Prostate gland (tissue), 2 donors: ENCODE data around the gene RALGPS2. TPM values are rescaled to one million over a fixed set of nuclear protein-coding genes. Genes with fewer than 3 reads are reported as not detected.

Source experiments
- DNase-seq: peaks from one replicate; pipeline ENCODE4 v3.0.0-alpha.2; 2019; ENCODE audit warnings: low spot score
- H3K27ac ChIP-seq, 2 donors: fragments of 200-600 bp; sonication (generic); 2 replicates each; pipeline ENCODE4 v1.5.1; 2017 to 2019
- H3K27me3 ChIP-seq: fragments of 200-600 bp; sonication (generic); replicated peaks from 2 replicates; pipeline ENCODE4 v1.5.1; 2019; ENCODE audit not compliant: insufficient read depth
- H3K36me3 ChIP-seq, 2 donors: fragments of 200-600 bp; sonication (generic); 1 replicate in 1 of 2; 2 replicates in 1 of 2; pipeline versions ENCODE4 v1.5.1 to v1.8.1; 2017 to 2019
- H3K4me1 ChIP-seq: fragments of 200-600 bp; sonication (generic); replicated peaks from 2 replicates; pipeline ENCODE4 v1.5.1; 2019
- H3K4me3 ChIP-seq, 2 donors: fragments of 200-600 bp; sonication (generic); 2 replicates each; pipeline ENCODE4 v1.5.1; 2017 to 2019
- H3K9me3 ChIP-seq: fragments of 200-600 bp; sonication (generic); 2 replicates; pipeline ENCODE4 v1.5.1; 2017
- CTCF ChIP-seq, 4 experiments: fragments of 200-600 bp in 2 of 4; fragments of 450-650 bp in 2 of 4; sonication (generic) in 2 of 4; IDR thresholded peaks; 1 replicate in 3 of 4; 2 replicates in 1 of 4; pipeline ENCODE4 v1.5.1; 2016 to 2019; ENCODE audit warnings: antibody characterized with exemption in 4 of 4, mild to moderate bottlenecking in 2 of 4, moderate library complexity in 2 of 4
- POLR2A ChIP-seq: fragments of 450-650 bp; IDR thresholded peaks from one replicate; pipeline ENCODE4 v1.6.1; 2016; ENCODE audit warnings: antibody characterized with exemption, mild to moderate bottlenecking
- POLR2AphosphoS5 ChIP-seq: sonication (generic); formaldehyde crosslinking; IDR thresholded peaks from one replicate; pipeline ENCODE4 v1.6.1; 2017; ENCODE audit warnings: antibody characterized with exemption
- WGBS: methylation state at CpG from one replicate; pipeline ENCODE4 v1.1.5; 2018; 5-methylcytosine and 5-hydroxymethylcytosine counted together
- intact Hi-C: fragments of 100-400 bp; cut with DNase I; formaldehyde crosslinking; loops from one replicate; pipeline ENCODE4 v1.14.2; 2022
- total RNA-seq, 2 donors: library from RNA; depleted of rRNA; stranded (reverse); fragments of >200 nt; gene quantifications; one replicate each; pipeline ENCODE4 v1.1.0, GENCODE V29; 2016

Gene RALGPS2
- total RNA-seq, 2 donors from 2014 or later: 25.6 to 26.2 TPM

GRCh38 chr1:178870221-178870620, 145.2 kb downstream of the RALGPS2 start:
- intact Hi-C loops: loop anchor here (5.0 kb wide), 1 partner anchor 82 kb away; no protein-coding TSS in a partner anchor
- H3K9me3 ChIP-seq: no peaks in the 10 kb centered on the region
- WGBS: 54% methylated on average over 1 of the region's 1 CpG
- no peak overlapping the region for H3K4me3 ChIP-seq
- H3K4me1 ChIP-seq: no peaks in the 10 kb centered on the region
- H3K36me3 ChIP-seq: no peaks in the 10 kb centered on the region
- no peak for DNase-seq
- no peaks in the 10 kb centered on the region for H3K27me3 ChIP-seq
- TF ChIP-seq POLR2AphosphoS5: no peak
- no peak for TF ChIP-seq POLR2A
- no peak for TF ChIP-seq CTCF (IDR thresholded peaks at IDR 0.05)
- H3K27ac ChIP-seq: no peak overlapping the region

GRCh38 chr1:178870944-178871343, 145.9 kb downstream of the RALGPS2 start, which contains the start of gene ANGPTL1:
TSS of gene ANGPTL1 (minus strand) at chr1:178871077. CDS start at chr1:178865776, 5,301 bp downstream.
- Histone ChIP-seq H3K27me3 (no peaks in the 10 kb centered on the region), H3K36me3 (no peaks in the 10 kb centered on the region), H3K27ac (no peak within 1 kb of the TSS), H3K4me1 (no peaks in the 10 kb centered on the region), H3K9me3 (no peaks in the 10 kb centered on the region), H3K4me3 (no peak within 1 kb of the TSS)
- WGBS: 50% methylated on average over 4 of the region's 4 CpGs
- no peak for DNase-seq
- intact Hi-C loops: loop anchor here (5.0 kb wide), 1 partner anchor 81 kb away; no protein-coding TSS in a partner anchor
- TF ChIP-seq POLR2A (no peak), POLR2AphosphoS5 (no peak), CTCF (IDR thresholded peaks at IDR 0.05) (no peak)

GRCh38 chr1:178871551-178872320, 146.7 kb downstream of the RALGPS2 start:
- intact Hi-C loops: loop anchor here (5.0 kb wide), 1 partner anchor 81 kb away; no protein-coding TSS in a partner anchor

GRCh38 chr1:178874966-178875365, 149.9 kb downstream of the RALGPS2 start:
- no peaks in the 10 kb centered on the region for H3K27me3 ChIP-seq
- no peaks in the 10 kb centered on the region for H3K36me3 ChIP-seq
- no peak for DNase-seq
- H3K4me3 ChIP-seq: no peak overlapping the region
- no peaks in the 10 kb centered on the region for H3K9me3 ChIP-seq
- TF ChIP-seq CTCF (IDR thresholded peaks at IDR 0.05) (no peak), POLR2A (no peak), POLR2AphosphoS5 (no peak)
- H3K27ac ChIP-seq: no peak overlapping the region
- WGBS: 87% methylated on average over 2 of the region's 2 CpGs
- intact Hi-C loops: loop anchor here (5.0 kb wide), 1 partner anchor 77 kb away; no protein-coding TSS in a partner anchor
- no peaks in the 10 kb centered on the region for H3K4me1 ChIP-seq

More at GRCh38 chr1:178871551-178872320, 146.7 kb downstream of the RALGPS2 start:
- Histone ChIP-seq H3K27me3 (no peaks in the 10 kb centered on the region), H3K36me3 (no peaks in the 10 kb centered on the region), H3K4me1 (no peaks in the 10 kb centered on the region), H3K9me3 (no peaks in the 10 kb centered on the region), H3K4me3 (no peak overlapping the region), H3K27ac (no peak overlapping the region)
- DNase-seq: no peak
- TF ChIP-seq CTCF (IDR thresholded peaks at IDR 0.05): no peak
- TF ChIP-seq POLR2A: no peak
- no peak for TF ChIP-seq POLR2AphosphoS5

GRCh38 chr1:178875936-178876335, 150.9 kb downstream of the RALGPS2 start:
- TF ChIP-seq CTCF (IDR thresholded peaks at IDR 0.05): no peak
- no peak for TF ChIP-seq POLR2AphosphoS5
- TF ChIP-seq POLR2A: no peak
- no peaks in the 10 kb centered on the region for H3K4me1 ChIP-seq
- intact Hi-C loops: no loop called here
- no peaks in the 10 kb centered on the region for H3K36me3 ChIP-seq
- no peaks in the 10 kb centered on the region for H3K9me3 ChIP-seq
- no peaks in the 10 kb centered on the region for H3K27me3 ChIP-seq
- no peak overlapping the region for H3K4me3 ChIP-seq
- no peak overlapping the region for H3K27ac ChIP-seq
- no peak for DNase-seq
